ENCODE results near the gene ATP13A3. TPM values are rescaled to one million over a fixed set of nuclear protein-coding genes. Genes with fewer than 3 reads are reported as not detected.
"Not testable (repeated sequence)": the region's sequence is repeated elsewhere in the genome, so short reads cannot be mapped to it uniquely, and the experiment has no call there.

ATP13A3 gene
- total and polyA plus RNA-seq, 2 donors (not counting 1 experiment from before 2014, with no cell fraction given), result 222 to 285 TPM

GRCh38 chr3:194522579-194523046, 35.8 kb upstream of the ATP13A3 start:
- Histone ChIP-seq H3K9me3 (ENCODE audit: control insufficient read depth, insufficient read depth, low read depth, low read length) (no peaks in the 10 kb centered on the region), H3K4me2 (ENCODE audit: extremely low read depth, insufficient read depth, low read length) (no peak overlapping the region), H3K9ac (ENCODE audit: insufficient read depth, low read length) (no peak overlapping the region), H4K20me1 (ENCODE audit: control insufficient read depth, extremely low read depth, insufficient read depth, low read length) (no peaks in the 10 kb centered on the region), H2AFZ (ENCODE audit: low read length) (no peak overlapping the region), H3K27ac (ENCODE audit: insufficient read depth, low read length) (no peak overlapping the region), H3K4me1 (ENCODE audit: control insufficient read depth, extremely low read depth, insufficient read depth, low read length) (peaks cover 9% of the 10 kb centered on the region), H3K4me3 (replicated peaks in 1 of 4; ENCODE audit: control extremely low read depth in 1 of 4, insufficient read depth in 1 of 4, low read depth in 3 of 4, low read length in 4 of 4) (no peak overlapping the region), H3K27me3 (ENCODE audit: control insufficient read depth, insufficient read depth, low read length) (no peaks in the 10 kb centered on the region), H3K36me3 (ENCODE audit: control insufficient read depth, insufficient read depth, low read length) (no peaks in the 10 kb centered on the region), H3K79me2 (ENCODE audit: control insufficient read depth, insufficient read depth, low read length) (no peaks in the 10 kb centered on the region)
- DNase-seq (ENCODE audit: low read depth in 2 of 2), result peak in 1 of 2 donors; percentile 83
- no peak for TF ChIP-seq EZH2 (IDR thresholded peaks at IDR 0.05; ENCODE audit: low read length, missing control alignments)
- TF ChIP-seq, protein P1, sequence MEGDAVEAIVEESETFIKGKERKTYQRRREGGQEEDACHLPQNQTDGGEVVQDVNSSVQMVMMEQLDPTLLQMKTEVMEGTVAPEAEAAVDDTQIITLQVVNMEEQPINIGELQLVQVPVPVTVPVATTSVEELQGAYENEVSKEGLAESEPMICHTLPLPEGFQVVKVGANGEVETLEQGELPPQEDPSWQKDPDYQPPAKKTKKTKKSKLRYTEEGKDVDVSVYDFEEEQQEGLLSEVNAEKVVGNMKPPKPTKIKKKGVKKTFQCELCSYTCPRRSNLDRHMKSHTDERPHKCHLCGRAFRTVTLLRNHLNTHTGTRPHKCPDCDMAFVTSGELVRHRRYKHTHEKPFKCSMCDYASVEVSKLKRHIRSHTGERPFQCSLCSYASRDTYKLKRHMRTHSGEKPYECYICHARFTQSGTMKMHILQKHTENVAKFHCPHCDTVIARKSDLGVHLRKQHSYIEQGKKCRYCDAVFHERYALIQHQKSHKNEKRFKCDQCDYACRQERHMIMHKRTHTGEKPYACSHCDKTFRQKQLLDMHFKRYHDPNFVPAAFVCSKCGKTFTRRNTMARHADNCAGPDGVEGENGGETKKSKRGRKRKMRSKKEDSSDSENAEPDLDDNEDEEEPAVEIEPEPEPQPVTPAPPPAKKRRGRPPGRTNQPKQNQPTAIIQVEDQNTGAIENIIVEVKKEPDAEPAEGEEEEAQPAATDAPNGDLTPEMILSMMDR (conservative IDR thresholded peaks at IDR 0.05 in 1 of 2, IDR thresholded peaks at IDR 0.05 in 1 of 2; ENCODE audit: low read depth in 1 of 2, low read length in 2 of 2), result no peak

- peak; percentile 78 to 80 for DNase-seq (ENCODE audit: low read depth in 2 of 2)
- peak overlapping the region; percentile 52 for H3K27ac ChIP-seq (ENCODE audit: insufficient read depth, low read length)
Measured at GRCh38 chr3:194521510-194522260, 34.9 kb upstream of the ATP13A3 start.

GRCh38 chr3:194520682-194521162, 33.9 kb upstream of the ATP13A3 start:
- not testable (repeated sequence) for H3K9ac ChIP-seq (ENCODE audit: insufficient read depth, low read length); H3K27me3 ChIP-seq (ENCODE audit: control insufficient read depth, insufficient read depth, low read length); H3K36me3 ChIP-seq (ENCODE audit: control insufficient read depth, insufficient read depth, low read length); H3K79me2 ChIP-seq (ENCODE audit: control insufficient read depth, insufficient read depth, low read length); H3K4me1 ChIP-seq (ENCODE audit: control insufficient read depth, extremely low read depth, insufficient read depth, low read length); H3K4me3 ChIP-seq (replicated peaks in 1 of 4; ENCODE audit: control extremely low read depth in 1 of 4, insufficient read depth in 1 of 4, low read depth in 3 of 4, low read length in 4 of 4); H2AFZ ChIP-seq (ENCODE audit: low read length); H3K4me2 ChIP-seq (ENCODE audit: extremely low read depth, insufficient read depth, low read length); H3K9me3 ChIP-seq (ENCODE audit: control insufficient read depth, insufficient read depth, low read depth, low read length); DNase-seq (ENCODE audit: low read depth in 2 of 2); H4K20me1 ChIP-seq (ENCODE audit: control insufficient read depth, extremely low read depth, insufficient read depth, low read length); H3K27ac ChIP-seq (ENCODE audit: insufficient read depth, low read length)

More at GRCh38 chr3:194521510-194522260, 34.9 kb upstream of the ATP13A3 start:
- Histone ChIP-seq H3K27me3 (ENCODE audit: control insufficient read depth, insufficient read depth, low read length) (no peaks in the 10 kb centered on the region), H3K79me2 (ENCODE audit: control insufficient read depth, insufficient read depth, low read length) (no peaks in the 10 kb centered on the region), H4K20me1 (ENCODE audit: control insufficient read depth, extremely low read depth, insufficient read depth, low read length) (no peaks in the 10 kb centered on the region), H3K4me2 (ENCODE audit: extremely low read depth, insufficient read depth, low read length) (no peak overlapping the region), H3K4me3 (replicated peaks in 1 of 4; ENCODE audit: control extremely low read depth in 1 of 4, insufficient read depth in 1 of 4, low read depth in 3 of 4, low read length in 4 of 4) (no peak overlapping the region), H3K9ac (ENCODE audit: insufficient read depth, low read length) (no peak overlapping the region), H3K4me1 (ENCODE audit: control insufficient read depth, extremely low read depth, insufficient read depth, low read length) (peaks cover 9% of the 10 kb centered on the region), H3K9me3 (ENCODE audit: control insufficient read depth, insufficient read depth, low read depth, low read length) (no peaks in the 10 kb centered on the region), H3K36me3 (ENCODE audit: control insufficient read depth, insufficient read depth, low read length) (no peaks in the 10 kb centered on the region), H2AFZ (ENCODE audit: low read length) (no peak overlapping the region)
- no peak for TF ChIP-seq EZH2 (IDR thresholded peaks at IDR 0.05; ENCODE audit: low read length, missing control alignments)
- TF ChIP-seq, protein P1 (conservative IDR thresholded peaks at IDR 0.05 in 1 of 2, IDR thresholded peaks at IDR 0.05 in 1 of 2; ENCODE audit: low read depth in 1 of 2, low read length in 2 of 2), result no peak

- H3K79me2 ChIP-seq (ENCODE audit: control insufficient read depth, insufficient read depth, low read length); H3K4me3 ChIP-seq (replicated peaks in 1 of 4; ENCODE audit: control extremely low read depth in 1 of 4, insufficient read depth in 1 of 4, low read depth in 3 of 4, low read length in 4 of 4); H3K27me3 ChIP-seq (ENCODE audit: control insufficient read depth, insufficient read depth, low read length); H2AFZ ChIP-seq (ENCODE audit: low read length); H3K4me1 ChIP-seq (ENCODE audit: control insufficient read depth, extremely low read depth, insufficient read depth, low read length); H3K36me3 ChIP-seq (ENCODE audit: control insufficient read depth, insufficient read depth, low read length); H3K9me3 ChIP-seq (ENCODE audit: control insufficient read depth, insufficient read depth, low read depth, low read length); H3K4me2 ChIP-seq (ENCODE audit: extremely low read depth, insufficient read depth, low read length); H4K20me1 ChIP-seq (ENCODE audit: control insufficient read depth, extremely low read depth, insufficient read depth, low read length); H3K27ac ChIP-seq (ENCODE audit: insufficient read depth, low read length); H3K9ac ChIP-seq (ENCODE audit: insufficient read depth, low read length); DNase-seq (ENCODE audit: low read depth in 2 of 2): not testable (repeated sequence)
Measured at GRCh38 chr3:194520201-194520600, 33.4 kb upstream of the ATP13A3 start.
